ENCODE measurements around the gene HTR3D.
"Not testable (repeated sequence)": the region's sequence is repeated elsewhere in the genome, so short reads cannot be mapped to it uniquely, and the experiment has no call there.

Gene HTR3D

GRCh38 chr3:184037816-184038215, 6.3 kb downstream of the HTR3D start:
- ATAC-seq = no peak
- no peaks in the 10 kb centered on the region for H3K36me3 Mint-ChIP-seq

GRCh38 chr3:184038307-184038706, 6.8 kb downstream of the HTR3D start:
- ATAC-seq, H3K36me3 Mint-ChIP-seq: not testable (repeated sequence)

More at GRCh38 chr3:184037816-184038215, 6.3 kb downstream of the HTR3D start:
- Mint-ChIP-seq H3K9me3 (no peaks in the 10 kb centered on the region), H3K27ac (no peak overlapping the region), H3K4me1 (no peaks in the 10 kb centered on the region), H3K4me3 (no peak overlapping the region), H3K27me3 (peaks cover 20% of the 10 kb centered on the region)

GRCh38 chr3:184039414-184039813, 7.9 kb downstream of the HTR3D start:
- no peak for ATAC-seq
- Mint-ChIP-seq H3K27ac (no peak overlapping the region), H3K9me3 (no peaks in the 10 kb centered on the region), H3K27me3 (peaks cover 17% of the 10 kb centered on the region), H3K4me3 (no peak overlapping the region), H3K36me3 (no peaks in the 10 kb centered on the region), H3K4me1 (no peaks in the 10 kb centered on the region)

More at GRCh38 chr3:184038307-184038706, 6.8 kb downstream of the HTR3D start:
- H3K9me3 Mint-ChIP-seq, H3K27ac Mint-ChIP-seq, H3K4me3 Mint-ChIP-seq, H3K4me1 Mint-ChIP-seq: not testable (repeated sequence)
- peaks cover 20% of the 10 kb centered on the region for H3K27me3 Mint-ChIP-seq

- H3K4me3 Mint-ChIP-seq = no peak overlapping the region
- H3K9me3 Mint-ChIP-seq = no peaks in the 10 kb centered on the region
- no peaks in the 10 kb centered on the region for H3K36me3 Mint-ChIP-seq
- no peak overlapping the region for H3K27ac Mint-ChIP-seq
- no peak for ATAC-seq
- H3K4me1 Mint-ChIP-seq = no peaks in the 10 kb centered on the region
- H3K27me3 Mint-ChIP-seq = peaks cover 22% of the 10 kb centered on the region
Observed at GRCh38 chr3:184040010-184040409, 8.5 kb downstream of the HTR3D start.

- Mint-ChIP-seq H3K9me3 (no peaks in the 10 kb centered on the region), H3K27me3 (peaks cover 25% of the 10 kb centered on the region), H3K27ac (no peak overlapping the region), H3K36me3 (no peaks in the 10 kb centered on the region), H3K4me3 (no peak overlapping the region), H3K4me1 (no peaks in the 10 kb centered on the region)
- no peak for ATAC-seq
Observed at GRCh38 chr3:184042617-184043016, 11.1 kb downstream of the HTR3D start.

GRCh38 chr3:184045995-184046394, 14.5 kb downstream of the HTR3D start:
- peaks cover 17% of the 10 kb centered on the region for H3K27me3 Mint-ChIP-seq

GRCh38 chr3:184050217-184050847, 18.8 kb downstream of the HTR3D start:
- ATAC-seq = no peak
- H3K9me3 Mint-ChIP-seq = no peaks in the 10 kb centered on the region
- no peak overlapping the region for H3K4me3 Mint-ChIP-seq
- H3K4me1 Mint-ChIP-seq = no peaks in the 10 kb centered on the region
- no peak overlapping the region for H3K27ac Mint-ChIP-seq
- no peaks in the 10 kb centered on the region for H3K36me3 Mint-ChIP-seq
- H3K27me3 Mint-ChIP-seq = peaks cover 8% of the 10 kb centered on the region

More at GRCh38 chr3:184045995-184046394, 14.5 kb downstream of the HTR3D start:
- no peaks in the 10 kb centered on the region for H3K9me3 Mint-ChIP-seq
- no peak overlapping the region for H3K27ac Mint-ChIP-seq
- H3K4me1 Mint-ChIP-seq = no peaks in the 10 kb centered on the region
- ATAC-seq = no peak
- H3K4me3 Mint-ChIP-seq = no peak overlapping the region
- no peaks in the 10 kb centered on the region for H3K36me3 Mint-ChIP-seq

GRCh38 chr3:184052767-184053166, 21.2 kb downstream of the HTR3D start, which contains the start of gene HTR3C:
HTR3C (plus strand) TSS chr3:184053047; CDS start chr3:184053081, 34 bp downstream.
- Mint-ChIP-seq H3K36me3 (no peaks in the 10 kb centered on the region), H3K4me3 (no peak within 1 kb of the TSS), H3K9me3 (no peaks in the 10 kb centered on the region), H3K27ac (no peak within 1 kb of the TSS), H3K27me3 (peaks cover 8% of the 10 kb centered on the region), H3K4me1 (no peaks in the 10 kb centered on the region)
- no peak for ATAC-seq

- ATAC-seq = no peak
- no peaks in the 10 kb centered on the region for H3K4me1 Mint-ChIP-seq
- no peaks in the 10 kb centered on the region for H3K36me3 Mint-ChIP-seq
- no peak overlapping the region for H3K4me3 Mint-ChIP-seq
- H3K27me3 Mint-ChIP-seq = peaks cover 14% of the 10 kb centered on the region
- no peak overlapping the region for H3K27ac Mint-ChIP-seq
- no peaks in the 10 kb centered on the region for H3K9me3 Mint-ChIP-seq
Observed at GRCh38 chr3:184058029-184058428, 26.5 kb downstream of the HTR3D start.

- no peak for ATAC-seq
- Mint-ChIP-seq H3K4me1 (no peaks in the 10 kb centered on the region), H3K36me3 (no peaks in the 10 kb centered on the region), H3K4me3 (no peak overlapping the region), H3K27ac (no peak overlapping the region), H3K9me3 (no peaks in the 10 kb centered on the region), H3K27me3 (peaks cover 14% of the 10 kb centered on the region)
Observed at GRCh38 chr3:184059424-184059823, 27.9 kb downstream of the HTR3D start.

GRCh38 chr3:184062637-184063036, 31.1 kb downstream of the HTR3D start:
- H3K27ac Mint-ChIP-seq = no peak overlapping the region
- no peak overlapping the region for H3K4me3 Mint-ChIP-seq
- H3K4me1 Mint-ChIP-seq = no peaks in the 10 kb centered on the region
- peaks cover 30% of the 10 kb centered on the region for H3K27me3 Mint-ChIP-seq
- no peaks in the 10 kb centered on the region for H3K9me3 Mint-ChIP-seq
- ATAC-seq = no peak
- H3K36me3 Mint-ChIP-seq = no peaks in the 10 kb centered on the region

- Mint-ChIP-seq H3K4me3 (no peak overlapping the region), H3K4me1 (no peaks in the 10 kb centered on the region), H3K27ac (no peak overlapping the region), H3K27me3 (peaks cover 33% of the 10 kb centered on the region), H3K9me3 (peaks cover 9% of the 10 kb centered on the region), H3K36me3 (peaks cover 7% of the 10 kb centered on the region)
- ATAC-seq = no peak
Observed at GRCh38 chr3:184066211-184066610, 34.7 kb downstream of the HTR3D start.

- no peak for ATAC-seq
- Mint-ChIP-seq H3K9me3 (peaks cover 9% of the 10 kb centered on the region), H3K27me3 (peaks cover 37% of the 10 kb centered on the region), H3K4me1 (no peaks in the 10 kb centered on the region), H3K4me3 (no peak overlapping the region), H3K36me3 (peaks cover 8% of the 10 kb centered on the region), H3K27ac (no peak overlapping the region)
Observed at GRCh38 chr3:184067573-184068055, 36.1 kb downstream of the HTR3D start.

GRCh38 chr3:184068344-184068743, 36.8 kb downstream of the HTR3D start:
- Mint-ChIP-seq H3K4me3 (no peak overlapping the region), H3K36me3 (peaks cover 8% of the 10 kb centered on the region)
- ATAC-seq = no peak

GRCh38 chr3:184071142-184071541, 39.6 kb downstream of the HTR3D start:
- H3K4me1 Mint-ChIP-seq, H3K27ac Mint-ChIP-seq, H3K9me3 Mint-ChIP-seq, ATAC-seq, H3K36me3 Mint-ChIP-seq, H3K4me3 Mint-ChIP-seq: not testable (repeated sequence)
- H3K27me3 Mint-ChIP-seq = peaks cover 25% of the 10 kb centered on the region

More at GRCh38 chr3:184068344-184068743, 36.8 kb downstream of the HTR3D start:
- H3K4me1 Mint-ChIP-seq = no peaks in the 10 kb centered on the region
- H3K27ac Mint-ChIP-seq = no peak overlapping the region
- H3K9me3 Mint-ChIP-seq = peaks cover 9% of the 10 kb centered on the region
- peaks cover 37% of the 10 kb centered on the region for H3K27me3 Mint-ChIP-seq

- Mint-ChIP-seq H3K27me3 (peaks cover 23% of the 10 kb centered on the region), H3K27ac (no peak overlapping the region), H3K4me1 (no peaks in the 10 kb centered on the region), H3K9me3 (peaks cover 9% of the 10 kb centered on the region), H3K4me3 (no peak overlapping the region), H3K36me3 (peaks cover 8% of the 10 kb centered on the region)
- no peak for ATAC-seq
Observed at GRCh38 chr3:184073621-184074020, 42.1 kb downstream of the HTR3D start.
